GM12878 (cell line): Measurements from ENCODE around the gene DCAF6.

Experiments used
- GABPA ChIP-seq: IDR thresholded peaks from 2 replicates; pipeline ENCODE4 v1.6.1; 2014; ENCODE audit warnings: antibody characterized with exemption, low read depth, mild to moderate bottlenecking, inconsistent platforms
- POLR2A ChIP-seq: IDR thresholded peaks from 2 replicates; pipeline ENCODE4 v1.6.1; 2011; ENCODE audit warnings: low read depth, mild to moderate bottlenecking, low read length
- ZNF274 ChIP-seq: IDR thresholded peaks from one replicate; pipeline ENCODE4 v1.8.0; 2011; ENCODE audit not compliant: insufficient read length, insufficient read depth
- TF ChIP-seq, protein P1 (sequence below): IDR thresholded peaks from 2 replicates; pipeline ENCODE4 v1.6.1; 2011; ENCODE audit warnings: low read depth, mild to moderate bottlenecking, low read length, moderate library complexity, borderline replicate concordance; ENCODE audit errors: extremely low read depth
- TF ChIP-seq, protein P2 (sequence below), 3 experiments: IDR thresholded peaks in 2 of 3; conservative IDR thresholded peaks in 1 of 3; 2 replicates each; pipeline ENCODE4 v1.5.1; 2011; ENCODE audit warnings: low read depth in 3 of 3, low read length in 3 of 3, mild to moderate bottlenecking in 3 of 3, control low read depth in 2 of 3, moderate library complexity in 2 of 3, inconsistent platforms in 1 of 3, mixed read lengths in 1 of 3; ENCODE audit not compliant: control insufficient read depth in 2 of 3, insufficient read depth in 1 of 3; ENCODE audit errors: extremely low read depth in 1 of 3

- TF ChIP-seq, protein P1, sequence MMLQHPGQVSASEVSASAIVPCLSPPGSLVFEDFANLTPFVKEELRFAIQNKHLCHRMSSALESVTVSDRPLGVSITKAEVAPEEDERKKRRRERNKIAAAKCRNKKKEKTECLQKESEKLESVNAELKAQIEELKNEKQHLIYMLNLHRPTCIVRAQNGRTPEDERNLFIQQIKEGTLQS, result no peak
- TF ChIP-seq GABPA (no peak), ZNF274 (no peak), POLR2A (no peak)
- TF ChIP-seq, protein P2, sequence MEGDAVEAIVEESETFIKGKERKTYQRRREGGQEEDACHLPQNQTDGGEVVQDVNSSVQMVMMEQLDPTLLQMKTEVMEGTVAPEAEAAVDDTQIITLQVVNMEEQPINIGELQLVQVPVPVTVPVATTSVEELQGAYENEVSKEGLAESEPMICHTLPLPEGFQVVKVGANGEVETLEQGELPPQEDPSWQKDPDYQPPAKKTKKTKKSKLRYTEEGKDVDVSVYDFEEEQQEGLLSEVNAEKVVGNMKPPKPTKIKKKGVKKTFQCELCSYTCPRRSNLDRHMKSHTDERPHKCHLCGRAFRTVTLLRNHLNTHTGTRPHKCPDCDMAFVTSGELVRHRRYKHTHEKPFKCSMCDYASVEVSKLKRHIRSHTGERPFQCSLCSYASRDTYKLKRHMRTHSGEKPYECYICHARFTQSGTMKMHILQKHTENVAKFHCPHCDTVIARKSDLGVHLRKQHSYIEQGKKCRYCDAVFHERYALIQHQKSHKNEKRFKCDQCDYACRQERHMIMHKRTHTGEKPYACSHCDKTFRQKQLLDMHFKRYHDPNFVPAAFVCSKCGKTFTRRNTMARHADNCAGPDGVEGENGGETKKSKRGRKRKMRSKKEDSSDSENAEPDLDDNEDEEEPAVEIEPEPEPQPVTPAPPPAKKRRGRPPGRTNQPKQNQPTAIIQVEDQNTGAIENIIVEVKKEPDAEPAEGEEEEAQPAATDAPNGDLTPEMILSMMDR (IDR thresholded peaks at IDR 0.05 in 2 of 3, conservative IDR thresholded peaks at IDR 0.05 in 1 of 3; ENCODE audit: control insufficient read depth in 2 of 3, extremely low read depth in 1 of 3, insufficient read depth in 1 of 3, low read depth in 3 of 3, low read length in 3 of 3), result no peak
Observed at GRCh38 chr1:167909691-167910180, 26.7 kb upstream of the DCAF6 start.
